Urinary bladder (tissue), 4 donors: ENCODE data around the gene CPEB3. TPM values are rescaled to one million over a fixed set of nuclear protein-coding genes. Genes with fewer than 3 reads are reported as not detected.

Experiments
- DNase-seq: peaks from one replicate; pipeline ENCODE4 v3.0.0-alpha.2; 2015; ENCODE audit errors: extremely low spot score
- H3K27ac ChIP-seq: one replicate; pipeline ENCODE4 v1.5.1; 2013; ENCODE audit warnings: low read depth, mild to moderate bottlenecking, moderate library complexity
- H3K36me3 ChIP-seq: one replicate; pipeline ENCODE4 v1.6.1; 2013; ENCODE audit warnings: mild to moderate bottlenecking, moderate library complexity; ENCODE audit not compliant: insufficient read depth
- H3K4me1 ChIP-seq: one replicate; pipeline ENCODE4 v1.6.1; 2013; ENCODE audit warnings: mild to moderate bottlenecking, moderate library complexity; ENCODE audit not compliant: insufficient read depth
- H3K4me3 ChIP-seq: one replicate; pipeline ENCODE4 v1.5.1; 2013; ENCODE audit warnings: low read depth, low read length
- WGBS: extraction: QIAGEN DNeasy Blood & Tissue Kit; methylation state at CpG from one replicate; pipeline ENCODE4 v1.1.7; 2013; 5-methylcytosine and 5-hydroxymethylcytosine counted together
- polyA plus RNA-seq: library from polyadenylated mRNA; stranded (reverse); fragments of 200-250 nt; gene quantifications from one replicate; pipeline ENCODE4 v1.2.3, GENCODE V29; 2013
- total RNA-seq: library from RNA; depleted of rRNA; stranded (reverse); fragments of >200 nt; gene quantifications from one replicate; pipeline ENCODE4 v1.2.3, GENCODE V29; 2014
- donor health status: healthy with polysubstance abuse.
- donor health status: healthy.

CPEB3 gene
- total and polyA plus RNA-seq, 2 donors, result 2.3 to 7.4 TPM

GRCh38 chr10:92110039-92110794 is 180.7 kb downstream of the CPEB3 start:
- no peaks in the 10 kb centered on the region for H3K4me1 ChIP-seq
- 83% methylated on average over 6 of the region's 6 CpGs for WGBS
- no peak overlapping the region for H3K4me3 ChIP-seq
- H3K36me3 ChIP-seq, result no peaks in the 10 kb centered on the region
- no peak overlapping the region for H3K27ac ChIP-seq
- no peak for DNase-seq

- H3K4me1 ChIP-seq, result no peaks in the 10 kb centered on the region
- no peak overlapping the region for H3K4me3 ChIP-seq
- DNase-seq, result no peak
- no peaks in the 10 kb centered on the region for H3K36me3 ChIP-seq
- no peak overlapping the region for H3K27ac ChIP-seq
- 89% methylated on average over 2 of the region's 2 CpGs for WGBS
Measured at GRCh38 chr10:92108747-92109146, 182.1 kb downstream of the CPEB3 start.

- Histone ChIP-seq H3K36me3 (no peaks in the 10 kb centered on the region), H3K27ac (no peak overlapping the region), H3K4me1 (no peaks in the 10 kb centered on the region), H3K4me3 (no peak overlapping the region)
- no peak for DNase-seq
Measured at GRCh38 chr10:92108120-92108519, 182.8 kb downstream of the CPEB3 start.

- Histone ChIP-seq H3K4me3 (no peak overlapping the region), H3K36me3 (no peaks in the 10 kb centered on the region), H3K27ac (no peak overlapping the region), H3K4me1 (no peaks in the 10 kb centered on the region)
- 53% methylated on average over 2 of the region's 2 CpGs for WGBS
- no peak for DNase-seq
Measured at GRCh38 chr10:92103376-92104090, 187.3 kb downstream of the CPEB3 start.

- H3K36me3 ChIP-seq, result no peaks in the 10 kb centered on the region
- H3K4me1 ChIP-seq, result no peaks in the 10 kb centered on the region
- no peak overlapping the region for H3K27ac ChIP-seq
- 88% methylated on average over 4 of the region's 4 CpGs for WGBS
- H3K4me3 ChIP-seq, result no peak overlapping the region
- no peak for DNase-seq
Measured at GRCh38 chr10:92102601-92103213, 188.2 kb downstream of the CPEB3 start.

- Histone ChIP-seq H3K4me3 (no peak overlapping the region), H3K36me3 (no peaks in the 10 kb centered on the region), H3K4me1 (no peaks in the 10 kb centered on the region), H3K27ac (no peak overlapping the region)
- 89% methylated on average over 2 of the region's 2 CpGs for WGBS
- DNase-seq, result no peak
Measured at GRCh38 chr10:92094960-92095359, 195.9 kb downstream of the CPEB3 start.

- DNase-seq, result no peak
- no peaks in the 10 kb centered on the region for H3K4me1 ChIP-seq
- no peaks in the 10 kb centered on the region for H3K36me3 ChIP-seq
- 61% methylated on average over 2 of the region's 2 CpGs for WGBS
- no peak overlapping the region for H3K27ac ChIP-seq
- H3K4me3 ChIP-seq, result no peak overlapping the region
Measured at GRCh38 chr10:92091965-92092364, 198.9 kb downstream of the CPEB3 start.

GRCh38 chr10:92087750-92088395 is 203.0 kb downstream of the CPEB3 start:
- no peak overlapping the region for H3K4me3 ChIP-seq
- WGBS, result 11% methylated on average over 7 of the region's 7 CpGs
- H3K36me3 ChIP-seq, result no peaks in the 10 kb centered on the region
- no peaks in the 10 kb centered on the region for H3K4me1 ChIP-seq
- peak; percentile 63 for DNase-seq
- H3K27ac ChIP-seq, result no peak overlapping the region

GRCh38 chr10:92082583-92083280 is 208.1 kb downstream of the CPEB3 start:
- H3K4me3 ChIP-seq, result no peak overlapping the region

GRCh38 chr10:92081641-92082040 is 209.2 kb downstream of the CPEB3 start:
- Histone ChIP-seq H3K4me1 (no peaks in the 10 kb centered on the region), H3K27ac (no peak overlapping the region), H3K36me3 (no peaks in the 10 kb centered on the region), H3K4me3 (no peak overlapping the region)
- no peak for DNase-seq

More at GRCh38 chr10:92082583-92083280, 208.1 kb downstream of the CPEB3 start:
- no peaks in the 10 kb centered on the region for H3K36me3 ChIP-seq
- no peak overlapping the region for H3K27ac ChIP-seq
- DNase-seq, result no peak
- no peaks in the 10 kb centered on the region for H3K4me1 ChIP-seq

GRCh38 chr10:92080244-92080643 is 210.6 kb downstream of the CPEB3 start:
- Histone ChIP-seq H3K27ac (no peak overlapping the region), H3K4me1 (no peaks in the 10 kb centered on the region), H3K36me3 (no peaks in the 10 kb centered on the region), H3K4me3 (no peak overlapping the region)
- 93% methylated on average over 3 of the region's 3 CpGs for WGBS
- DNase-seq, result no peak

GRCh38 chr10:92079003-92079402 is 211.9 kb downstream of the CPEB3 start:
- H3K4me3 ChIP-seq, result no peak overlapping the region
- WGBS, result 93% methylated on average over 6 of the region's 6 CpGs
- no peaks in the 10 kb centered on the region for H3K4me1 ChIP-seq
- DNase-seq, result no peak
- no peaks in the 10 kb centered on the region for H3K36me3 ChIP-seq
- H3K27ac ChIP-seq, result no peak overlapping the region

- no peak for DNase-seq
- Histone ChIP-seq H3K4me1 (peaks cover 1% of the 10 kb centered on the region), H3K36me3 (no peaks in the 10 kb centered on the region), H3K4me3 (no peak overlapping the region), H3K27ac (no peak overlapping the region)
Measured at GRCh38 chr10:92076722-92077121, 214.2 kb downstream of the CPEB3 start.
